ENCODE data around the gene PPT1.

DNA sequence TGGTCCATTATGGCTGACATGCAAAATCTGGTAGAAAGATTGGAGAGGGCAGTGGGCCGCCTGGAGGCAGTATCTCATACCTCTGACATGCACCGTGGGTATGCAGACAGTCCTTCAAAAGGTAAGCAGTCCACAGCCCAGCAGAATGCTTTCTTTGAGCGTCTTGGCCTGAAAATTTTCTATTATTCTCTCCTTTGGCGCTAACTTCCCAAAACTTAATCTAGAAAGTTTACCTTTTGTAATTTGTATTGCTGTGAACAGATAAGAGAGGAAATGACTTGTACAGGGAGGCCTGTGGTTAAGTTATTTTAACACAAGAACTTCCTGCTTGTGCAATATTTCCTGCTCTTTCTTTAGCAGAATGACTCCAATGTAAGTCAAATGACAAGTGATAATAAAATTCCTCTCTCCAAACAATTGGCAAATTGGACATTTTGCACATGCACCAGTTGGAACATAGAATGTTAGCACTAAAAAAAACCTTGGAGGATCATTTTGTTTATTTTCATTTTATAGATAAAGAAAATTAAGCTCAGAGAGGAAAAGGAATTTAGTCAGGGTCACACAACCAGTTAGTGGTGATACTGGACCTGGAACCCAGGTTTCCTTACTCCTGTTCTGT is 37.6 kb downstream of the PPT1 start:
- TF ChIP-seq, protein P1, sequence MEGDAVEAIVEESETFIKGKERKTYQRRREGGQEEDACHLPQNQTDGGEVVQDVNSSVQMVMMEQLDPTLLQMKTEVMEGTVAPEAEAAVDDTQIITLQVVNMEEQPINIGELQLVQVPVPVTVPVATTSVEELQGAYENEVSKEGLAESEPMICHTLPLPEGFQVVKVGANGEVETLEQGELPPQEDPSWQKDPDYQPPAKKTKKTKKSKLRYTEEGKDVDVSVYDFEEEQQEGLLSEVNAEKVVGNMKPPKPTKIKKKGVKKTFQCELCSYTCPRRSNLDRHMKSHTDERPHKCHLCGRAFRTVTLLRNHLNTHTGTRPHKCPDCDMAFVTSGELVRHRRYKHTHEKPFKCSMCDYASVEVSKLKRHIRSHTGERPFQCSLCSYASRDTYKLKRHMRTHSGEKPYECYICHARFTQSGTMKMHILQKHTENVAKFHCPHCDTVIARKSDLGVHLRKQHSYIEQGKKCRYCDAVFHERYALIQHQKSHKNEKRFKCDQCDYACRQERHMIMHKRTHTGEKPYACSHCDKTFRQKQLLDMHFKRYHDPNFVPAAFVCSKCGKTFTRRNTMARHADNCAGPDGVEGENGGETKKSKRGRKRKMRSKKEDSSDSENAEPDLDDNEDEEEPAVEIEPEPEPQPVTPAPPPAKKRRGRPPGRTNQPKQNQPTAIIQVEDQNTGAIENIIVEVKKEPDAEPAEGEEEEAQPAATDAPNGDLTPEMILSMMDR (conservative IDR thresholded peaks at IDR 0.05; ENCODE audit: low read depth in 2 of 2): peak; percentile 28 to 45; a peak in 3 of 4 replicates
- TF ChIP-seq CREB1 (CRISPR knock-in tag; IDR thresholded peaks at IDR 0.05; ENCODE audit: low read depth): 0 out of 2 replicates have a peak, but pooled peaks have one; percentile 6
- TF ChIP-seq POLR2AphosphoS5 (IDR thresholded peaks at IDR 0.05; ENCODE audit: low read depth): no peak
- TF ChIP-seq JUNB (IDR thresholded peaks at IDR 0.05; ENCODE audit: unreplicated experiment): no peak
- no peak for TF ChIP-seq EZH2 (IDR thresholded peaks at IDR 0.05; ENCODE audit: low read depth, unreplicated experiment)
- TF ChIP-seq NANOG (IDR thresholded peaks at IDR 0.05; ENCODE audit: borderline replicate concordance): peak; percentile 71; the same call in 1 of the 2 replicates
- TF ChIP-seq, protein P2, sequence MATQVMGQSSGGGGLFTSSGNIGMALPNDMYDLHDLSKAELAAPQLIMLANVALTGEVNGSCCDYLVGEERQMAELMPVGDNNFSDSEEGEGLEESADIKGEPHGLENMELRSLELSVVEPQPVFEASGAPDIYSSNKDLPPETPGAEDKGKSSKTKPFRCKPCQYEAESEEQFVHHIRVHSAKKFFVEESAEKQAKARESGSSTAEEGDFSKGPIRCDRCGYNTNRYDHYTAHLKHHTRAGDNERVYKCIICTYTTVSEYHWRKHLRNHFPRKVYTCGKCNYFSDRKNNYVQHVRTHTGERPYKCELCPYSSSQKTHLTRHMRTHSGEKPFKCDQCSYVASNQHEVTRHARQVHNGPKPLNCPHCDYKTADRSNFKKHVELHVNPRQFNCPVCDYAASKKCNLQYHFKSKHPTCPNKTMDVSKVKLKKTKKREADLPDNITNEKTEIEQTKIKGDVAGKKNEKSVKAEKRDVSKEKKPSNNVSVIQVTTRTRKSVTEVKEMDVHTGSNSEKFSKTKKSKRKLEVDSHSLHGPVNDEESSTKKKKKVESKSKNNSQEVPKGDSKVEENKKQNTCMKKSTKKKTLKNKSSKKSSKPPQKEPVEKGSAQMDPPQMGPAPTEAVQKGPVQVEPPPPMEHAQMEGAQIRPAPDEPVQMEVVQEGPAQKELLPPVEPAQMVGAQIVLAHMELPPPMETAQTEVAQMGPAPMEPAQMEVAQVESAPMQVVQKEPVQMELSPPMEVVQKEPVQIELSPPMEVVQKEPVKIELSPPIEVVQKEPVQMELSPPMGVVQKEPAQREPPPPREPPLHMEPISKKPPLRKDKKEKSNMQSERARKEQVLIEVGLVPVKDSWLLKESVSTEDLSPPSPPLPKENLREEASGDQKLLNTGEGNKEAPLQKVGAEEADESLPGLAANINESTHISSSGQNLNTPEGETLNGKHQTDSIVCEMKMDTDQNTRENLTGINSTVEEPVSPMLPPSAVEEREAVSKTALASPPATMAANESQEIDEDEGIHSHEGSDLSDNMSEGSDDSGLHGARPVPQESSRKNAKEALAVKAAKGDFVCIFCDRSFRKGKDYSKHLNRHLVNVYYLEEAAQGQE (IDR thresholded peaks at IDR 0.05; ENCODE audit: unreplicated experiment): no peak
